Urinary bladder (tissue), 4 donors: Measurements from ENCODE around the gene MRPL51. TPM values are rescaled to one million over a fixed set of nuclear protein-coding genes. Genes with fewer than 3 reads are reported as not detected.
"Not testable (repeated sequence)": the region's sequence is repeated elsewhere in the genome, so short reads cannot be mapped to it uniquely, and the experiment has no call there.

Experiments used
- DNase-seq: peaks from one replicate; pipeline ENCODE4 v3.0.0-alpha.2; 2015; ENCODE audit errors: extremely low spot score
- H3K27ac ChIP-seq: one replicate; pipeline ENCODE4 v1.5.1; 2013; ENCODE audit warnings: low read depth, mild to moderate bottlenecking, moderate library complexity
- H3K36me3 ChIP-seq: one replicate; pipeline ENCODE4 v1.6.1; 2013; ENCODE audit warnings: mild to moderate bottlenecking, moderate library complexity; ENCODE audit not compliant: insufficient read depth
- H3K4me1 ChIP-seq: one replicate; pipeline ENCODE4 v1.6.1; 2013; ENCODE audit warnings: mild to moderate bottlenecking, moderate library complexity; ENCODE audit not compliant: insufficient read depth
- H3K4me3 ChIP-seq: one replicate; pipeline ENCODE4 v1.5.1; 2013; ENCODE audit warnings: low read depth, low read length
- WGBS: extraction: QIAGEN DNeasy Blood & Tissue Kit; methylation state at CpG from one replicate; pipeline ENCODE4 v1.1.7; 2013; 5-methylcytosine and 5-hydroxymethylcytosine counted together
- polyA plus RNA-seq: library from polyadenylated mRNA; stranded (reverse); fragments of 200-250 nt; gene quantifications from one replicate; pipeline ENCODE4 v1.2.3, GENCODE V29; 2013
- total RNA-seq: library from RNA; depleted of rRNA; stranded (reverse); fragments of >200 nt; gene quantifications from one replicate; pipeline ENCODE4 v1.2.3, GENCODE V29; 2014
- donor health status: healthy with polysubstance abuse.
- donor health status: healthy.

Gene MRPL51
- total RNA-seq: 77.0 TPM
- 85.6 TPM for polyA plus RNA-seq

DNA sequence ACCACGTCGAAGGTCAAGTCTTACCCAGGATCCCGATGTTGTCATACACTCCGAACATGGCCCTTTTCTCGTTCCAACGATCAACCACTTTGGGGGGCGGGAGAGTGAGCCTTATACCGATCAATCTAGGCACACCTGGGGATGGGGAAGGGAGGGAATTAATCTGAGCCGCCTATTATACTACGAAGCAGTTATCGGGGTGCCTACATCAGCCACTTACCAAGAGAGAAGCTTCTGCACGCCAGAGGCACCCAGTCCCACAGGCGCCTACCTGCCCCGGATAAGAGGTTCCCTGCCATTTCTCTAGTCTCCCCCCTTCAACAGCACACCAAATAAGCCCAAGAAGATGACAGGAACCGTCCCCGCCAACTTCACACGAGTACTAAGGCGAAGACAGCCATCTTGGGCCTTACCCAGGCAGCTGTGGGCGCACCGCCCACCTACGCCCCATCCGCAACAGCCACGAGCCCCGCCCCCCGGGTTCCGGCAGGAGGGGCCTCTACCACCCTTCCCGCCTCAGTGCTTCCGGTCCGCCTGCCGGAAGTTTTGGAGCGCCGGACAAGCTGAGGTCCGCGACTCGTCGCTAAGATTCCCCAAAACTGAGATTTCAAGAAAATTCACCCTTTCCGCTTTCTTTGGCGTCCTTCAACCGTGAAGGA is at the start of gene MRPL51:
Gene MRPL51, minus strand, starts transcription at position 425 of the 659 bp plus-strand sequence. Its CDS starts 126 bp downstream, at position 299.
- Histone ChIP-seq H3K4me3 (peak within 1 kb of the TSS; percentile 61), H3K36me3 (peaks cover 2% of the 10 kb centered on the region), H3K27ac (peak within 1 kb of the TSS; percentile 87), H3K4me1 (no peaks in the 10 kb centered on the region)
- DNase-seq: peak; percentile 87
- under 1% methylated on average over 39 of the region's 39 CpGs for WGBS

GRCh38 chr12:6542209-6543009 is 49.3 kb upstream of the MRPL51 start:
- Histone ChIP-seq H3K4me3 (no peak overlapping the region), H3K27ac (no peak overlapping the region), H3K36me3 (no peaks in the 10 kb centered on the region), H3K4me1 (no peaks in the 10 kb centered on the region)
- 79% methylated on average over 13 of the region's 13 CpGs for WGBS
- no peak for DNase-seq

- no peaks in the 10 kb centered on the region for H3K4me1 ChIP-seq
Measured at GRCh38 chr12:6541371-6542165, 48.5 kb upstream of the MRPL51 start.

DNA sequence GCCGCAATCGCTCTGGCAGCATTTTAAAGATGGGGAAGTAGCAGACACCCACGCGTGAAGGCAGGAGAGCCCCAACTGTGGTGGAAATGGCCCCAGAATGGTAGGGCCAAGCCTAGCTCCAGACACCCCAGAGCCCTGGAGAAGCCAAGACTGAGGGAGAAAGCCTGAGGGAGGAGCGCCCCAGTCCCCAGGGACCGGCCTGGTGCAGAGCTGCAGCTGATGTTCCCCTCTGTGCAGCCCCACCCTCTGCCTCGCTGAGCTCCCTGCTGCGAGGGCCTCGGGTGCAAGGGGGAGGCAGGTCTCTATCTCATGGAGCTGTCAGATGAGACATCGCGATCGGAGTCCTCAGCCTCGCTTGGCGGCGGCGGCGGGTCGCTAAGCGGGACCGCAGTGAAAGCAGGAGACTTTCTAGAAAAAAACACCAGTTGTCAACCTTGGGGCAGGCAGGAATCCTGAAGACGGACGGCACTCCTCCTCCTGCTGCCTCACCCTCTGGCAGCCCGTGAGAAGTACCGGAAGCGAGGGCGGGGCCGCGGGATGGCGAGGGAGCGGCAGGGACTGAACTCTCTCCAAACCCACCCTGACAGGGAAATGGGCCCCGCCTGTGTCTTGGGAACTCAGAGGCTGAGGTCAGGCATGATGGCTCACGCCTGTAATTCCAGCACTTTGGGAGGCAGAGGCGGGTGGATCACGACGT is 47.3 kb upstream of the MRPL51 start:
- DNase-seq: peak; percentile 83
- Histone ChIP-seq H3K4me1 (no peaks in the 10 kb centered on the region), H3K4me3 (no peak overlapping the region), H3K27ac (peak overlapping the region; percentile 70), H3K36me3 (no peaks in the 10 kb centered on the region)
- WGBS: 11% methylated on average over 35 of the region's 35 CpGs

More at GRCh38 chr12:6541371-6542165, 48.5 kb upstream of the MRPL51 start:
- peak overlapping the region; percentile 33 for H3K27ac ChIP-seq
- DNase-seq: no peak
- WGBS: 87% methylated on average over 26 of the region's 26 CpGs
- H3K4me3 ChIP-seq: no peak overlapping the region
- no peaks in the 10 kb centered on the region for H3K36me3 ChIP-seq

DNA sequence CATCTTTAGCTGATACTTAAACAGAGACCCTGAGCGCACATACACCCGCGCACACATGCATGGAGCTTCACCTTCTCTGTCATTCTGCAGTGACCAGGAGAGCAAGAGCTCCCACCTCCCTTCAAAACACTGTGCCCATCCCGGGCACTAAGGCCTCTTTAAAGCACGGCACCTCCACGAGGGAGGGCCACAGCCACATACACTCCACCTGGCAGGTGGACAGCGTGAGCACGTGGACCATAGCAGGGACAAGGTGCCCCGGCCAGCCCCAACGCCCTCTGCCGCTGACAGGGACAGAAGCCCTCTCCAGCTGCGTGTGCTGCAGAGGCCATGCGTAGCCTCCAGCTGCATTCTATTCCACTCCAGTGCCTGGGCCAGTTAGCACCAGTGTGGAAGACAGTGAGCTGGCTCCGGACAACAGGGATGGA is 46.7 kb upstream of the MRPL51 start:
- DNase-seq: no peak
- no peak overlapping the region for H3K4me3 ChIP-seq
- no peaks in the 10 kb centered on the region for H3K4me1 ChIP-seq
- WGBS: 59% methylated on average over 14 of the region's 14 CpGs
- H3K27ac ChIP-seq: no peak overlapping the region
- no peaks in the 10 kb centered on the region for H3K36me3 ChIP-seq

DNA sequence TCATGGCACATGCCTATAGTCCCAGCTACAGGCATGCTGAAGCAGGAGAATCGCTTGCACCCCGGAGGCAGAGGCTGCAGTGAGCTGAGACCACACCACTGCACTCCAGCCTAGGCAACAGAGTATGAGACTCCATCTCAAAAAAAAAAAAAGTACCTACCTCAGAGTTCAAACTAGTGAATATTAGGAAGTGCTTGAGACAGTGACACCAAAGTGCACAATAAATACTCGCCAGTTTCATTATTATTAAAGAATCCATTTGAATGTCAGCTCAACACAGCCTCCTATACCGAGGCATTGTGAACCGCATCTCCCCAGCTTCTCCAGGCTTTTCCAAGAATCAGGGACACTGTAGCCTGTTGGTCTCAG is 46.2 kb upstream of the MRPL51 start:
- Histone ChIP-seq H3K4me3 (no peak overlapping the region), H3K27ac (no peak overlapping the region), H3K36me3 (no peaks in the 10 kb centered on the region), H3K4me1 (no peaks in the 10 kb centered on the region)
- DNase-seq: no peak
- WGBS: 82% methylated on average over 5 of the region's 5 CpGs

DNA sequence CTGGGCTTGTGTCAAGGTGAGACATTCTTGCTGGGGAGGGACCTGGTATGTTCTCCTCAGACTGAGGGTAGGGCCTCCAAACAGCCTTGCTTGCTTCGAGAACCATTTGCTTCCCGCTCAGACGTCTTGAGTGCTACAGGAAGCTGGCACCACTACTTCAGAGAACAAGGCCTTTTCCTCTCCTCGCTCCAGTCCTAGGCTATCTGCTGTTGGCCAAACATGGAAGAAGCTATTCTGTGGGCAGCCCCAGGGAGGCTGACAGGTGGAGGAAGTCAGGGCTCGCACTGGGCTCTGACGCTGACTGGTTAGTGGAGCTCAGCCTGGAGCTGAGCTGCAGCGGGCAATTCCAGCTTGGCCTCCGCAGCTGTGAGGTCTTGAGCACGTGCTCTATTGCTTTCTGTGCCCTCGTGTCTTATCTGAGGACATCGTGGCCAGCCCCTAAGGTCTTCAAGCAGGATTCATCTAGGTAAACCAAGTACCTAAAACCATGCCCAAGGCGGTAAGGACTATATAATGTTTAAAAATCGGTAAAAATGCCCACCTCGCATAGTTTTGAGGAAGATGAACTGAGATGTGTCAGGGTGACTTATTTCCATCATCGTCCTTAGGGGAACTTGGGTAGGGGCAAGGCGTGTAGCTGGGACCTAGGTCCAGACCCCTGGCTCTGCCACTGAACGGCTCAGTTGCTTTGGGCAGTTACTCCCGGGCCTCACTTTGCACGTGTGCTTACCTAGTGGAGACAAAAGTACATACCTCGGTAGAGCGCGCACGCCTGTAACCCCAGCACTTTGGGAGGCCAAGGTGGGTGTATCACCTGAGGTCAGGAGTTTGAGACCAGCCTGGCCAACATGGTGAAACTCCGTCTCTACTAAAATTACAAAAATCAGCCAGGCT is 45.6 kb upstream of the MRPL51 start:
- no peaks in the 10 kb centered on the region for H3K36me3 ChIP-seq
- DNase-seq: no peak

GRCh38 chr12:6537580-6538419 is 44.7 kb upstream of the MRPL51 start:
- not testable (repeated sequence) for H3K4me1 ChIP-seq, H3K36me3 ChIP-seq, DNase-seq, H3K4me3 ChIP-seq
- H3K27ac ChIP-seq: peak overlapping the region; percentile 80
- 35% methylated on average over 17 of the region's 17 CpGs for WGBS

More for the DNA sequence above, 45.6 kb upstream of the MRPL51 start:
- no peak overlapping the region for H3K27ac ChIP-seq
- H3K4me1 ChIP-seq: no peaks in the 10 kb centered on the region
- 65% methylated on average over 24 of the region's 24 CpGs for WGBS
- H3K4me3 ChIP-seq: no peak overlapping the region

GRCh38 chr12:6536894-6537579 is 44.0 kb upstream of the MRPL51 start:
- Histone ChIP-seq H3K27ac (peak overlapping the region; percentile 80), H3K4me3 (no peak overlapping the region), H3K4me1 (no peaks in the 10 kb centered on the region), H3K36me3 (no peaks in the 10 kb centered on the region)
- 68% methylated on average over 19 of the region's 19 CpGs for WGBS
- no peak for DNase-seq

DNA sequence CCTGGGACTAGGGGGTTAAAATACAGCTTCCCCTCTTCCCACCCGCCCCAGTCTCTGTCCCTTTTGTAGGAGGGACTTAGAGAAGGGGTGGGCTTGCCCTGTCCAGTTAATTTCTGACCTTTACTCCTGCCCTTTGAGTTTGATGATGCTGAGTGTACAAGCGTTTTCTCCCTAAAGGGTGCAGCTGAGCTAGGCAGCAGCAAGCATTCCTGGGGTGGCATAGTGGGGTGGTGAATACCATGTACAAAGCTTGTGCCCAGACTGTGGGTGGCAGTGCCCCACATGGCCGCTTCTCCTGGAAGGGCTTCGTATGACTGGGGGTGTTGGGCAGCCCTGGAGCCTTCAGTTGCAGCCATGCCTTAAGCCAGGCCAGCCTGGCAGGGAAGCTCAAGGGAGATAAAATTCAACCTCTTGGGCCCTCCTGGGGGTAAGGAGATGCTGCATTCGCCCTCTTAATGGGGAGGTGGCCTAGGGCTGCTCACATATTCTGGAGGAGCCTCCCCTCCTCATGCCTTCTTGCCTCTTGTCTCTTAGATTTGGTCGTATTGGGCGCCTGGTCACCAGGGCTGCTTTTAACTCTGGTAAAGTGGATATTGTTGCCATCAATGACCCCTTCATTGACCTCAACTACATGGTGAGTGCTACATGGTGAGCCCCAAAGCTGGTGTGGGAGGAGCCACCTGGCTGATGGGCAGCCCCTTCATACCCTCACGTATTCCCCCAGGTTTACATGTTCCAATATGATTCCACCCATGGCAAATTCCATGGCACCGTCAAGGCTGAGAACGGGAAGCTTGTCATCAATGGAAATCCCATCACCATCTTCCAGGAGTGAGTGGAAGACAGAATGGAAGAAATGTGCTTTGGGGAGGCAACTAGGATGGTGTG is 43.1 kb upstream of the MRPL51 start:
- DNase-seq: no peak
- WGBS: 47% methylated on average over 10 of the region's 10 CpGs

GRCh38 chr12:6535697-6535946 is 42.6 kb upstream of the MRPL51 start:
- no peak for DNase-seq
- H3K36me3 ChIP-seq: no peaks in the 10 kb centered on the region
- H3K4me1 ChIP-seq: no peaks in the 10 kb centered on the region

More for the DNA sequence above, 43.1 kb upstream of the MRPL51 start:
- Histone ChIP-seq H3K27ac (peak overlapping the region; percentile 13), H3K36me3 (no peaks in the 10 kb centered on the region), H3K4me3 (peak overlapping the region; percentile 83), H3K4me1 (no peaks in the 10 kb centered on the region)

More at GRCh38 chr12:6535697-6535946, 42.6 kb upstream of the MRPL51 start:
- Histone ChIP-seq H3K27ac (peak overlapping the region; percentile 74), H3K4me3 (peak overlapping the region; percentile 83)
- 4% methylated on average over 6 of the region's 6 CpGs for WGBS
